Uterus (tissue), 4 donors: Measurements from ENCODE around the gene KCNMA1. TPM values are rescaled to one million over a fixed set of nuclear protein-coding genes. Genes with fewer than 3 reads are reported as not detected.

Experiments used
- DNase-seq, 2 donors: peaks; one replicate each; pipeline ENCODE4 v3.0.0-alpha.2; 2019 to 2020
- H3K27ac ChIP-seq, 2 donors: fragments of 200-600 bp; sonication (generic); 1 replicate in 1 of 2; 2 replicates in 1 of 2; pipeline ENCODE4 v1.5.1; 2016 to 2018
- H3K27me3 ChIP-seq, 2 donors: fragments of 200-600 bp; sonication (generic); one replicate each; pipeline ENCODE4 v1.5.1; 2018 to 2019; ENCODE audit warnings: control low read depth in 1 of 2
- H3K36me3 ChIP-seq, 2 donors: fragments of 200-600 bp; sonication (generic); one replicate each; pipeline ENCODE4 v1.5.1; 2019; ENCODE audit warnings: control low read depth in 1 of 2
- H3K4me1 ChIP-seq, 2 donors: fragments of 200-600 bp; sonication (generic); one replicate each; pipeline ENCODE4 v1.5.1; 2018 to 2019; ENCODE audit warnings: control low read depth in 1 of 2
- H3K4me3 ChIP-seq, 2 donors: fragments of 200-600 bp; sonication (generic); 1 replicate in 1 of 2; 2 replicates in 1 of 2; pipeline ENCODE4 v1.5.1; 2018 to 2019; ENCODE audit warnings: mild to moderate bottlenecking in 1 of 2
- H3K9me3 ChIP-seq, 2 donors: fragments of 200-600 bp; sonication (generic); one replicate each; pipeline ENCODE4 v1.5.1; 2019; ENCODE audit warnings: control low read depth in 1 of 2
- CTCF ChIP-seq, 4 experiments: fragments of 200-600 bp in 2 of 4; fragments of 450-650 bp in 2 of 4; sonication (generic) in 2 of 4; IDR thresholded peaks; one replicate each; pipeline ENCODE4 v1.5.1; 2016 to 2019; ENCODE audit warnings: antibody characterized with exemption in 4 of 4, mild to moderate bottlenecking in 2 of 4, moderate library complexity in 1 of 4
- POLR2A ChIP-seq, 2 donors: fragments of 450-650 bp; IDR thresholded peaks; one replicate each; pipeline ENCODE4 v1.6.1; 2016; ENCODE audit warnings: antibody characterized with exemption in 2 of 2, mild to moderate bottlenecking in 1 of 2, moderate library complexity in 1 of 2
- intact Hi-C: fragments of 100-400 bp; cut with DNase I; formaldehyde crosslinking; loops from one replicate; pipeline ENCODE4 v1.15.1; 2023; ENCODE audit warnings: low total_unique reads
- total RNA-seq, 4 donors: library from RNA; depleted of rRNA in 3 of 4; stranded (reverse); fragments of >200 nt in 3 of 4; gene quantifications; one replicate each; pipeline versions ENCODE4 v1.1.0 to v1.2.4, GENCODE V29; 2014 to 2023
- donor health status: DM: yes; HTN: yes; CAD: no.

Gene KCNMA1
- total RNA-seq, 4 donors from 2014 or later, result 86.2 to 236 (median 164) TPM

DNA sequence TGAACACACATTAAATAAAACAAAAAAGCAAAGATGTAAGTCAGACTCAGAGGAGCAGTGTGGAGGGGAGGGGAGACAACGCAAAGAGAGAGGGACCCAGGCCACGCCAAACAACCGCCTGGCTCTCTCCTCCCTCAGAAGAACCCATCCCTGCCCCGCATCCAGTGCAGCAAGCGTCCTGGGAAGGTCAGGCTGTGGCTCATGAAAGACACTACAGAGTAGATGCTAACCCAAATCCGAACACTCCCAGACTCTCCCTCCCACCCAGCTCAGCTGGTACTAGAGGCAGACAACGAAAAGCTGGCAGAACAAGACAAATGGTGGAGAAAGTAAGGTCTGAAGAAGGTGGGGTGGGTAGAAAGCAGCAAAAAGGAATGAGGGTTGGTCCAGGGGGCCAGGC is 39.0 kb downstream of the KCNMA1 start:
- Histone ChIP-seq H3K4me1 (no peaks in the 10 kb centered on the region), H3K27ac (no peak overlapping the region), H3K27me3 (no peaks in the 10 kb centered on the region), H3K4me3 (no peak overlapping the region), H3K9me3 (no peaks in the 10 kb centered on the region), H3K36me3 (no peaks in the 10 kb centered on the region)
- intact Hi-C loops, result no loop called here
- TF ChIP-seq POLR2A (IDR thresholded peaks at IDR 0.05) (no peak), CTCF (IDR thresholded peaks at IDR 0.05) (no peak)
- DNase-seq, result no peak

- DNase-seq, result no peak
- Histone ChIP-seq H3K4me3 (no peak overlapping the region), H3K9me3 (no peaks in the 10 kb centered on the region), H3K27me3 (no peaks in the 10 kb centered on the region), H3K36me3 (no peaks in the 10 kb centered on the region), H3K27ac (no peak overlapping the region), H3K4me1 (no peaks in the 10 kb centered on the region)
- intact Hi-C loops, result no loop called here
- TF ChIP-seq POLR2A (IDR thresholded peaks at IDR 0.05) (no peak), CTCF (IDR thresholded peaks at IDR 0.05) (no peak)
Observed at GRCh38 chr10:77597560-77597959, 40.0 kb downstream of the KCNMA1 start.

GRCh38 chr10:77594471-77594783 is 43.2 kb downstream of the KCNMA1 start:
- DNase-seq, result no peak
- Histone ChIP-seq H3K27ac (no peak overlapping the region), H3K36me3 (no peaks in the 10 kb centered on the region), H3K9me3 (no peaks in the 10 kb centered on the region), H3K4me1 (no peaks in the 10 kb centered on the region), H3K4me3 (no peak overlapping the region), H3K27me3 (no peaks in the 10 kb centered on the region)
- TF ChIP-seq POLR2A (IDR thresholded peaks at IDR 0.05) (no peak), CTCF (IDR thresholded peaks at IDR 0.05) (no peak)
- intact Hi-C loops, result no loop called here

- intact Hi-C loops, result no loop called here
- H3K9me3 ChIP-seq, result no peaks in the 10 kb centered on the region
- H3K4me3 ChIP-seq, result no peak overlapping the region
- no peaks in the 10 kb centered on the region for H3K27me3 ChIP-seq
- no peaks in the 10 kb centered on the region for H3K4me1 ChIP-seq
- DNase-seq, result no peak
- no peaks in the 10 kb centered on the region for H3K36me3 ChIP-seq
- no peak overlapping the region for H3K27ac ChIP-seq
- no peak for TF ChIP-seq POLR2A (IDR thresholded peaks at IDR 0.05)
- TF ChIP-seq CTCF (IDR thresholded peaks at IDR 0.05), result no peak
Observed at GRCh38 chr10:77593771-77594470, 43.7 kb downstream of the KCNMA1 start.

- H3K27me3 ChIP-seq, result no peaks in the 10 kb centered on the region
- no peaks in the 10 kb centered on the region for H3K4me1 ChIP-seq
- DNase-seq, result no peak
- intact Hi-C loops, result no loop called here
- H3K9me3 ChIP-seq, result no peaks in the 10 kb centered on the region
- H3K27ac ChIP-seq, result peak overlapping the region in 1 of 2 donors; percentile 64
- H3K4me3 ChIP-seq, result no peak overlapping the region
- H3K36me3 ChIP-seq, result no peaks in the 10 kb centered on the region
- no peak for TF ChIP-seq CTCF (IDR thresholded peaks at IDR 0.05)
- TF ChIP-seq POLR2A (IDR thresholded peaks at IDR 0.05), result no peak
Observed at GRCh38 chr10:77592946-77593636, 44.5 kb downstream of the KCNMA1 start.
